GM21390 (cell line): Measurements from ENCODE around the gene KATNAL1.

Source experiments
- ATAC-seq: cut with Tn5 transposase; IDR thresholded peaks from one replicate; pipeline ENCODE4 v1.9.1; 2021; ENCODE audit not compliant: unreplicated experiment

The KATNAL1 gene

GRCh38 chr13:30307194-30307970, at the start of gene KATNAL1:
KATNAL1 (minus strand) TSS chr13:30307551; CDS start chr13:30283777, 23,774 bp downstream.
- ATAC-seq = peak; percentile 58

GRCh38 chr13:30355839-30356238, 48.5 kb upstream of the KATNAL1 start:
- no peak for ATAC-seq

DNA sequence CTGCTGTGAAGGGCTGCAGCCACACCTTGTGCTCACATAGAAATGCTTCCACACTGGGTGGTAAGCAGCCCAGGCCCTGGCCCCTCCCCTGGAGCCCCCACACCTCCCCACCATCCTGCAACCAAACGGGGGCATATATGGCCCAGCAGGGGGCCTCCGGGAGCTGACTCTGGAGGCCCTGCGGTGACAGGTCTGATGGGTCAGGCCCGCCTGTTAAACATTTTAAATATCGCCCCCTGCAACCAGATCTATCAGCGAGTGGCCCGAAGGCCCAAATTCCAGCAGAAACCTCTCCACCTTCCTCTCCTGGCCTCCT, 48.0 kb upstream of the KATNAL1 start:
- no peak for ATAC-seq

- no peak for ATAC-seq
Observed at GRCh38 chr13:30354493-30355383, 47.4 kb upstream of the KATNAL1 start.

- no peak for ATAC-seq
Observed at GRCh38 chr13:30353471-30354215, 46.3 kb upstream of the KATNAL1 start.

DNA sequence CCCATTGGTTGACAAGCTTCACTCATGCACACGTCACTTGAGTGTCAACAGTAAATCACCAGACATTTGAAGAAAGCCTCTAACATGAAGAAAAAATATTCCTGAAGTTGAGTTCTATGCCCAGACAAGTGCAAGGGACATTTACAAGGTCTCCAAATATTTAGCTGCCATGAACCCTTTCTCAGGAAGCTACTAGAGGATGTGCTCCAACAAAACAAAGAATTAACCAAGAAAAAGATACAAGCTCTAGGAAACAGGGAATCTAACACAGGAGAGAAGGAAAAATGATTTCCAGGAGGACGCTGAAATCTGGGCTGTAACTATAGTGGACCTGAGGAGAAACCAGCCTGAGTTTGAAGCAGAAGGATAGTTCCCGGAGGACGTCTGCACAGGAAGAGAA, 45.7 kb upstream of the KATNAL1 start:
- no peak for ATAC-seq

GRCh38 chr13:30352121-30352520, 44.8 kb upstream of the KATNAL1 start:
- ATAC-seq = no peak

- peak; percentile 53 for ATAC-seq
Observed at GRCh38 chr13:30346789-30347167, 39.4 kb upstream of the KATNAL1 start.

DNA sequence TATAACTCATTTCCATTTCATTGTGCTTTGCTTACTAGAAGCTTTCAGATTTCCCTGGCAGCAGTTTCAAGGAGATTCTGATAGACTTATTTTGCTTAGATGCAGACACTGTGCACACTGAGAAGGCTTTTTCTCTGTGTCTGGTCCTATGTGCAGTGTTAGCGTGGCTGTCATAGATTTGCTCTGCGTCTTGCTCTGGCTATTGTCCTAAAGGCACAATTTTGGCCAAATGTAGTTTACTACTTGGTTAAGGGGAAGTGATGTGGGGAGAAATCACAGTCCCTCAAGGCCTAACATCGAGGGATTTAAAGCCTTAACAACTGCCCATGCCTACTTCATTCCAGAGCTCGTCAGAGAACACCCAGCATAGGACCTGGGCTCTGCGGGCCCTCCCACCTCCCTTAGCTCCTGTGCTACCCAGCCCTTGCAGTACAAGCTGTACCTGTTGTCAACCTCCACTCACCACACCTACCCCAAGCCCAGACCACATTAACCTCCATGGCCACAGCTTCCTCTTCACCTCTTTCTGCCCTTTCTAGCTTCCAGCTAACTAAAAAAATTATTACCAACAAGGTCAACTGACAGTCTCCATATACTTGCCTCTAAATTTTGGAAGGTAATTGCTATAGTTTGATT, 38.9 kb upstream of the KATNAL1 start:
- peak; percentile 95 for ATAC-seq

DNA sequence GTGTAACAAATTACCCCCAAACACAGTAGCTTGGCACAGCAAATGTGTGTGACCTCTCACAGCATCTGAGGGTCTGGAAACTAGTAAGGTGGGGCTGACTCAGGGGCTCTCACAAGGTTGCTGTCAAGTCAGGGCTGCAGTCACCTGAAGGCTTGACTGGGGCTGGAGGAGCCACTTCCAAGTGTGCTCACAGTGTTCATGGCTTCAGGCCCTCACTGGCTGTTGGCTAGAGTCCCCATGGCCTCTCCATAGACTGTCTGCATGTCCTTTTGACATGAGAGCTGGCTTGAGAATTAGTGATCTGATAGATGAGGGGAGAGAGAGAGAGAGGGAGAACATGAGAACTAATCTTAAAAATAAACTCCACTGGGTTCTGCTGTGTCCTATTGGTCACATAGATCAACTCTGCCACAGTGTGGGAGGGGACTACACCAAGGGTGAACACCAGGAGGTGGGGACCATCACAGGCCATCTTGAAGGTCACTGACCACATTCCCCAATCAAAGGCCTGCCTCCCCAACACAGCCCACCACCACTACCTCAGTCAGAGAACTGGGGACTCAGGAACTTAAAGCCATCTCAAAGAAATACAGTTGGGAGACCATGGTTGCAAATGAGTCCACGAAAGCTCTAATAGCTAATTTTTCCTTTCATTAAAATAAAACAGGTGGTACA, 38.2 kb upstream of the KATNAL1 start:
- ATAC-seq = no peak

- no peak for ATAC-seq
Observed at GRCh38 chr13:30341815-30342570, 34.6 kb upstream of the KATNAL1 start.

DNA sequence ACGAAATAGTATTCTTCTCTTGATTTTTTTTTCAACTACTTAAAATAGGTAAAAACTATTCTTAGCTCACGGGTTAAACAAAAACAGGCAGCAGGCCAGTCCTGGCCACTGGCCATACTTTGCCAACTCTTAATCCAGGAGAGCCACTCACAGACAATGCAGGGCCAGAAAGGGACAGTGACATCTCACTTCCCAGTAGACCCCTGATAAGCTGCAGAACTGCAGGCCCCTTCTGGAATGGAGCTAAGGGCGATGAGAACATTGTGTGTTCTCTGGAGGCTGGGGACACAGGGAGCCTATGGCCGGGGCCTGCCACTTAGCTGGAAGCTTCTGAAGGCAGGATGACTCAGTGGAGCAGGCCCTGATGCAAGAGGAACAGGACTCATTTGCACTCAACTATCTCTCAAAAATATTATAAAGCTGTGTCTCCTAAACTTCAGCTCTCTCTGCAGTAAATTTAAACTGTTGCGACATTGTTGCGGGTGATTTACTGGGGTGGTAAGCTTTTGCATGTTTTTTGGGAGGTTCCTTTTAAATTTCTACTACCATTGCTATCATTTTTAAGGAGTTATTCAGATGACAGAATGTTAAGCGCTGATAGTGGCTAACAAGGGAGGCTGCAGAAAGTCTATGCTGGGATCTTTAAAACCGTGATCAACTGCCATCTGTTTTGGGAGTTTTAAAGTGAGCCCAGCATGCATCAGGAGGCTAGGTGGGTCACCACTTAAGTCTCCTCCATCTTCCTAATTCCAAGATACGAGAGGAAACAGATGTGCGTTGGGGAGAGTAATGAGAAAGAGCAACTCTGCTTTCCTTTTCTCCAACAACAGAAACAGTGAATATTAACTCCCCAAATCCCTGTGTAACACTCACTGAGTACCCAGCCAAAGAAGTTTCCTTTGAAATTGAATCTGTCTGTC, 33.2 kb upstream of the KATNAL1 start:
- no peak for ATAC-seq

- no peak for ATAC-seq
Observed at GRCh38 chr13:30339738-30340330, 32.5 kb upstream of the KATNAL1 start.

DNA sequence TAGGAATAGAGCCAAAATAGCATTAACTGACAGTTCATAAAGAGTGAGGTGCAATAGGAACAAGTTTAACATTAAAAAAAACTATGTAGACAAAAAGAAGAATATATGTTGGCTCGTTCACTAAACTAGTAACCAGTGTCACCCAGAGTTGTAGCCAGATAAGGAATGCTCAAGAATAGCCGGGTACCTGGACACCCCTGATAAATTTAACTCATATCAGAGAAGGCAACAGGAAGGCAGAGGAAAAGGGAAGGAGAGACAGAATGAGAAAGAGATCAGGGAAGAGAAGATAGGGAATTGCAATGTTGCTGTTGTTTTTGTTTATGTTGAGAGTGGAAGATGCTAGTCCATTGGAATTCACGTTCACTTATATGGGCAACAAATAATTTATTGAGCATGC, 31.6 kb upstream of the KATNAL1 start:
- ATAC-seq = no peak

- no peak for ATAC-seq
Observed at GRCh38 chr13:30338331-30338851, 31.0 kb upstream of the KATNAL1 start.

GRCh38 chr13:30337061-30337610, 29.8 kb upstream of the KATNAL1 start:
- ATAC-seq = no peak

- no peak for ATAC-seq
Observed at GRCh38 chr13:30334663-30335386, 27.5 kb upstream of the KATNAL1 start.
